GM12892 (cell line): ENCODE data around the gene CBY1.

ENCODE experiments used
- POLR2A ChIP-seq: IDR thresholded peaks from 2 replicates; pipeline ENCODE4 v1.6.1; 2011; ENCODE audit warnings: low read depth, low read length, control low read depth
- TAF1 ChIP-seq: IDR thresholded peaks from 2 replicates; pipeline ENCODE4 v1.6.1; 2011; ENCODE audit warnings: low read depth, mild to moderate bottlenecking, control low read depth, low read length, borderline replicate concordance

DNA sequence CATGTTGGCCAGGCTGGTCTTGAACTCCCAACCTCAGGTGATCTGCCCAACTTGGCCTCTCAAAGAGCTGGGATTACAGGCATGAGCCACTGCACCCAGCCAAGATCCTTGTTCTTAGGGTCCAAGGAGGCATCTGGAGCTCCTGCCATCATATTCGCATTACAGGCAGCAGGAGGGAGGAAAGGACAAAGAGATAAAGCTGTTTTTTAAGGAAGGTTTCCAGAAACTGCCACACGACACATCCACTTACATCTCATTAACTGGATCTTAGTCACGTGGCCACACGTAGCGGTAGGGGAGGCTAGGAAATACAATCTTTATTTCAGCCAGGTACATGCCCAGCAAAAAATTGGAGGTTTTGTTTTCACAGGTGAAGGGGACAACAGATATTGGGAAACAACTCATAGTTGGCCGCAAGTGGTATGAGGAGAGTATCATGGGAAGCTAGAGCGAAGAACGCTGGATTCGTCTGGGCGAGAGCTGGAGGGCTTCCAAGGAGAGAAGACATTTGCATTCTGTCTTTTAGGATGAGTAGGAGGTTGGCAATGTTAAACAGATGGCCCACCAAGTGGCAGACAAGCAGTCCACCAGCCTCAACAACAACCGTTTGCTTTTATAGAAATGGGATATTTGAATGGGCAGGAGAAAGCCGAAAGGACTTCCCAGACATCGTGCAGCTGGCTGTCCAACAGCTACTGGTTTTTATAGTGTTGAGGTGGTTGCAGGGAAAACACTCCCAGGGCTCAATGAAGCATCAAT, 47.3 kb upstream of the CBY1 start:
- TF ChIP-seq POLR2A (no peak), TAF1 (no peak)
